HG03565 (cell line): ENCODE measurements around the gene SIPA1L3.
A peak's percentile ranks its signal among the peaks of the same experiment; 100 is the strongest.

Experiments used
- ATAC-seq: cut with Tn5 transposase; IDR thresholded peaks from one replicate; pipeline ENCODE4 v1.9.1; 2021; ENCODE audit warnings: mild to moderate bottlenecking, moderate library complexity; ENCODE audit not compliant: unreplicated experiment

SIPA1L3 gene

GRCh38 chr19:37995346-37995745 lies 88.3 kb downstream of the SIPA1L3 start:
- ATAC-seq: no peak

- no peak for ATAC-seq
These were observed 90.9 kb downstream of the SIPA1L3 start for GRCh38 chr19:37997911-37998344.

- no peak for ATAC-seq
These were observed 91.8 kb downstream of the SIPA1L3 start for GRCh38 chr19:37998801-37999308.

GRCh38 chr19:37999309-38000213 lies 92.6 kb downstream of the SIPA1L3 start:
- no peak for ATAC-seq

- ATAC-seq: no peak
These were observed 94.3 kb downstream of the SIPA1L3 start for GRCh38 chr19:38001158-38001781.

- no peak for ATAC-seq
These were observed 96.6 kb downstream of the SIPA1L3 start for GRCh38 chr19:38003438-38004185.

- ATAC-seq: no peak
These were observed 97.1 kb downstream of the SIPA1L3 start for GRCh38 chr19:38004186-38004520.

- ATAC-seq: peak; percentile 79
These were observed 97.7 kb downstream of the SIPA1L3 start for GRCh38 chr19:38004521-38005223.

GRCh38 chr19:38005224-38005614 lies 98.2 kb downstream of the SIPA1L3 start:
- no peak for ATAC-seq

- no peak for ATAC-seq
These were observed 99.5 kb downstream of the SIPA1L3 start for GRCh38 chr19:38006361-38007045.

GRCh38 chr19:38009650-38010242 lies 102.7 kb downstream of the SIPA1L3 start:
- no peak for ATAC-seq

GRCh38 chr19:38011426-38011825 lies 104.4 kb downstream of the SIPA1L3 start:
- no peak for ATAC-seq

GRCh38 chr19:38012290-38012689 lies 105.3 kb downstream of the SIPA1L3 start:
- no peak for ATAC-seq

- ATAC-seq: no peak
These were observed 105.9 kb downstream of the SIPA1L3 start for GRCh38 chr19:38012944-38013343.

GRCh38 chr19:38013913-38014580 lies 107.0 kb downstream of the SIPA1L3 start:
- ATAC-seq: no peak

- no peak for ATAC-seq
These were observed 108.2 kb downstream of the SIPA1L3 start for GRCh38 chr19:38015216-38015615.

- ATAC-seq: no peak
These were observed 108.8 kb downstream of the SIPA1L3 start for GRCh38 chr19:38015761-38016160.

- no peak for ATAC-seq
These were observed 110.6 kb downstream of the SIPA1L3 start for GRCh38 chr19:38017401-38018151.
